Duodenal mucosa (tissue), 2 donors: ENCODE data around the gene ATG9B.

Source experiments
- H3K27ac ChIP-seq: one replicate; pipeline ENCODE4 v1.7.0; 2013; ENCODE audit warnings: low read depth, low read length
- H3K27me3 ChIP-seq, 2 donors: one replicate each; pipeline ENCODE4 v1.7.0; 2013; ENCODE audit warnings: low read length in 2 of 2, control low read depth in 1 of 2; ENCODE audit not compliant: insufficient read depth in 2 of 2, control insufficient read depth in 1 of 2
- H3K36me3 ChIP-seq, 2 donors: one replicate each; pipeline ENCODE4 v1.7.0; 2013; ENCODE audit warnings: low read length in 2 of 2, control low read depth in 1 of 2; ENCODE audit not compliant: insufficient read depth in 2 of 2, control insufficient read depth in 1 of 2
- H3K4me1 ChIP-seq, 2 donors: one replicate each; pipeline ENCODE4 v1.7.0; 2013; ENCODE audit warnings: low read length in 2 of 2, control low read depth in 1 of 2; ENCODE audit not compliant: insufficient read depth in 2 of 2, control insufficient read depth in 1 of 2
- H3K4me3 ChIP-seq, 2 donors: one replicate each; pipeline ENCODE4 v1.7.0; 2013; ENCODE audit warnings: low read length in 2 of 2, low read depth in 1 of 2
- H3K9ac ChIP-seq, 2 donors: one replicate each; pipeline ENCODE4 v1.7.0; 2013; ENCODE audit warnings: low read length in 2 of 2, low read depth in 1 of 2
- H3K9me3 ChIP-seq, 2 donors: one replicate each; pipeline ENCODE4 v1.7.0; 2013; ENCODE audit warnings: low read length in 2 of 2, control low read depth in 1 of 2; ENCODE audit not compliant: control insufficient read depth in 1 of 2

The ATG9B gene

GRCh38 chr7:150974468-150975391 is 49.6 kb downstream of the ATG9B start:
- no peaks in the 10 kb centered on the region for H3K36me3 ChIP-seq
- H3K9ac ChIP-seq = peak overlapping the region; percentile 25 to 43
- H3K4me1 ChIP-seq = peaks cover 22 to 60% of the 10 kb centered on the region in 2 donors
- no peak overlapping the region for H3K27ac ChIP-seq
- peaks cover 17 to 29% of the 10 kb centered on the region in 2 donors for H3K27me3 ChIP-seq
- H3K4me3 ChIP-seq = peak overlapping the region; percentile 68 to 71
- H3K9me3 ChIP-seq = no peaks in the 10 kb centered on the region

DNA sequence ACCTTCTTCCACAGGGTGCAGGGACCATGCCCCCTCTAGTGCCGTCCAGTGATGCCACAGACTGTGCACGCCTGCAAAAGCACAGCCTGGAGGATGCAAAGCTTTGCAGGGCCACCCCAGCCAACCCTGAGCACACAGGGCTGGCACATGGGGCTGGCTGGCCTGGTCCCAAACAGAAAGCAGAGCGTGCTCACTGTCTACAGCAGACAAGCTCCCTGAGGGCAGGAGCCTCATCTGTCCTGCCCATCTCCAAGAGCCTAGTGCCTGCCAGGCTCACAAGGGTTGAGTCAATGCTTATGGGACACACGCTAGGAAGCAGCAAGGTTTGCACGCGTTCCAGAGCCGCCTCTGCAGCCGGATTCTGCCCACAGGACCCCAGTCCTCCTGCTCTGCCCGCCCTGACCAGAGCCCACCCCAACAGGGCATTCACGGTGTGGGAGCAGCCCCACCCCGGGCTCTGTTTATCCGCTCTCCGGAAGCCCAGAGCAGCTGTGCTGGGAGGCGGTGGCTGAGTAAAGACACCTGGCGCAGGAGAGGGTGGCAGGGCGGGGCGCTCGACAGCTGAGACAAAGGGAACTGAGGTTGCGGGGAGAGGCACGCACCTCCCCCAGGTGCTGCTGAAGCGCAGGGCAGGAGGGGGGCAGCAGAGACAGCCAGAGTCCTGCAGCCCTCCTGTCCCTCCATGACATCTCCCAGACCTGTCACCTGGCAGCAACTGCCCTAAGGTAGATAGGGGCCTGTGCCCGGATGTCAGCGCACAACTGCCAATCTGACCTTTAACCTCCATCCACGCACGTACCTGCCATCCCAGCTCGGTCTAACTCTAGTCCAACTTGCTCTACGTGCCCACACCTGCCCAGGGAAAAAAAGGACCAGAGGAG is 50.5 kb downstream of the ATG9B start:
- H3K27ac ChIP-seq = no peak overlapping the region
- peak overlapping the region in 1 of 2 donors; percentile 54 for H3K4me3 ChIP-seq
- no peak overlapping the region for H3K9ac ChIP-seq
- H3K9me3 ChIP-seq = no peaks in the 10 kb centered on the region
- peaks cover 22 to 56% of the 10 kb centered on the region in 2 donors for H3K4me1 ChIP-seq
- H3K27me3 ChIP-seq = peaks cover 12 to 27% of the 10 kb centered on the region in 2 donors
- H3K36me3 ChIP-seq = no peaks in the 10 kb centered on the region

DNA sequence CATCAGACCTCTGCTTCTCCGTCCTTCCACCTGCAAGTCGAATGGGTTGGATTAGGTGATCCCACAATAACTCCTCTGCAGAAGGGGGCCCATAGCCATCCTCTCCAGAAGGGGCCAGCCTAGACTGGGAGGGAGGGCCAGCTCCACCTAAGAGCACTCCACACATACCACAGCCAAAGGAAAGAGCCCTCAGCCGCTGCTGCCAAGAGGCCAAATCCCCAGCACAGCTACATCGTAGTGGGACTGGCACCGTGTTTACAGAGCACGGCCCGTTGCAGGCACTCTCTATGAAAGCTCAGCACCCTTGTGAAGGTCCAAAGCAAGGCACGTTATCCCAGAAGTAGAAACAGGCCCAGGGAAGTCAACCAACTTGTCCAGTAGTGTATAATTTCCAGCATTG is 51.6 kb downstream of the ATG9B start:
- no peak overlapping the region for H3K4me3 ChIP-seq
- H3K36me3 ChIP-seq = no peaks in the 10 kb centered on the region
- H3K27ac ChIP-seq = no peak overlapping the region
- H3K9ac ChIP-seq = no peak overlapping the region
- peaks cover 8 to 22% of the 10 kb centered on the region in 2 donors for H3K27me3 ChIP-seq
- H3K4me1 ChIP-seq = peaks cover 22 to 50% of the 10 kb centered on the region in 2 donors
- H3K9me3 ChIP-seq = no peaks in the 10 kb centered on the region

DNA sequence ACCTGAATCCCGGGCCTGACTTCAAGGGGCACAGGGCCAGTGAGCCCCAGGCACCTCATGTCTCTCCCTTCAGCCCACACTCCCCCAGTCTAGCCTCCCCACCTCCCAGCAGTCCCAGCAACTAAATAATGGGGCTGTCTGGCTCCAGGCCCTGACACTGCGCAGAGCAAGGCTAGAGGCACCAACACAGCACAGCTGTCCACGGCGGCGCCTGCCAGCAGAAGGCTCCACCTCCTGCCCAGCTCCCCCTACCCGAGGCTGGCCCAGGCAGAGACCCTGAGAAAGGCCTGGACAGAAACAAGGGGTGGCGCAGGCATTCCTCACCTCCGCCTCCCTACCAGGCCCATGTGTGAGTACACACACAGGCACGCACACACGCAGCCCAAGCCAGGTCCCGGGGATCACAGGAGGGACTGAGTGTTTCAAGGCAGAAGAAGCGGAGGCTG is 52.2 kb downstream of the ATG9B start:
- Histone ChIP-seq H3K27ac (no peak overlapping the region), H3K4me1 (peaks cover 19 to 48% of the 10 kb centered on the region in 2 donors), H3K4me3 (no peak overlapping the region), H3K36me3 (no peaks in the 10 kb centered on the region), H3K9me3 (no peaks in the 10 kb centered on the region), H3K27me3 (peaks cover 4 to 17% of the 10 kb centered on the region in 2 donors), H3K9ac (no peak overlapping the region)

- Histone ChIP-seq H3K27ac (no peak overlapping the region), H3K9me3 (no peaks in the 10 kb centered on the region), H3K4me3 (no peak overlapping the region), H3K27me3 (peaks cover 0 to 11% of the 10 kb centered on the region in 2 donors), H3K36me3 (no peaks in the 10 kb centered on the region), H3K4me1 (peaks cover 17 to 47% of the 10 kb centered on the region in 2 donors), H3K9ac (no peak overlapping the region)
These were observed 52.9 kb downstream of the ATG9B start for GRCh38 chr7:150971242-150972022.

DNA sequence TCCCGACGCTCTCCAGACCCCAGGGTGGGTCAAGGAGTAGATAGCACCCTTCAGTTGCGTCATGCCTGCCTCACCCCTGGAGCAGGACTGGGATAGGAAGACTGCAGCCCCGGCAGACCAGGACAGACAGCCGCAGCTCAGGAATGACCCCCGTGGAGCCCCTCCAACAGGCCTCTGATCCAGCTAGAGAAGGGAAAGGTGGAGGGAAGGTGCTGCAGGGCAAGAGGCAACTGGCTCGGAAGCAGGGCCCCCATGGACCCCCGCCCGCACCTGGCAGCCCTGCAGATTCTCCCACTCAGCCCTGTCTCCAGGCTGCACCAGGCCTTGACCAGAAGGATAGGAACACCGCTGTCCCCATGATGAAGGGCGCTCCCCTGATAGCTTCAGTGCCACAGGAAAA is 53.9 kb downstream of the ATG9B start:
- Histone ChIP-seq H3K27me3 (peaks cover 0 to 2% of the 10 kb centered on the region in 2 donors), H3K27ac (no peak overlapping the region), H3K4me1 (peaks cover 10 to 37% of the 10 kb centered on the region in 2 donors), H3K4me3 (no peak overlapping the region), H3K9ac (no peak overlapping the region), H3K36me3 (no peaks in the 10 kb centered on the region), H3K9me3 (no peaks in the 10 kb centered on the region)

GRCh38 chr7:150969475-150969874 is 54.8 kb downstream of the ATG9B start:
- no peaks in the 10 kb centered on the region for H3K9me3 ChIP-seq
- H3K36me3 ChIP-seq = no peaks in the 10 kb centered on the region
- H3K27ac ChIP-seq = no peak overlapping the region
- no peak overlapping the region for H3K4me3 ChIP-seq
- no peaks in the 10 kb centered on the region for H3K27me3 ChIP-seq
- H3K4me1 ChIP-seq = peaks cover 6 to 31% of the 10 kb centered on the region in 2 donors
- H3K9ac ChIP-seq = no peak overlapping the region

DNA sequence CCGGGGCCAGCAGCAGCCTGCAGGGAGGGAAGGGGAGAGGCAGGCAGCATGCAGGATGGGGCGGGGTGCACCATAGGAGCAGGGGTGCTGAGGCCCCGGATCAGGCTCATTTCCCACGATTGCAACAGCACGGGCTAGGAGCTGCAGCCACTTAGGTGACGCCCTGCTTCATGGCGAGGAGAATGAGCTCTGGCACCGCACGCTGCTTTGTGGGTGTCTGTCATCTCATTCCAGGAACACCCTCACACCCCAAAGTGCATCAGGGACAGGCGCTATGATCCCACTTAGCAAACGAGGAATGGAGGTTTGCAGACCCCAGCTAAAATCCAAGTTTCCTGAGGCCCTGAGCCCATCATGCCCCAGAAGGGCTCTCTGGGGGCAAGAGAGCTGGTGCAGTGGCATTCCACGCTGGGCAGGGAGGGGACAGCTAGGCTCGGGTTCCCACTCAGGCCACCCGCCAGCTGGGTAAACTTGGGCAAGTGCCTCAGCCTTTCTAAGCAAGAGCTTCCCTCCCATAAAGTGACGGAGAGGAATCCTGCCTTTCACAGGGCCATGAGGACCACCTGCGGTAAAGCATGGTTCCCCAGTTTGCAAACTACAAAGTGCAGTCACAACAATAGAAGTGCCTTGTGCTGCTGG is 55.4 kb downstream of the ATG9B start:
- Histone ChIP-seq H3K4me3 (no peak overlapping the region), H3K36me3 (no peaks in the 10 kb centered on the region), H3K27me3 (no peaks in the 10 kb centered on the region), H3K27ac (no peak overlapping the region), H3K9ac (no peak overlapping the region), H3K4me1 (peaks cover 6 to 26% of the 10 kb centered on the region in 2 donors), H3K9me3 (no peaks in the 10 kb centered on the region)

GRCh38 chr7:150968056-150968733 is 56.1 kb downstream of the ATG9B start:
- Histone ChIP-seq H3K36me3 (no peaks in the 10 kb centered on the region), H3K9ac (no peak overlapping the region), H3K27ac (no peak overlapping the region), H3K9me3 (no peaks in the 10 kb centered on the region), H3K27me3 (no peaks in the 10 kb centered on the region), H3K4me3 (no peak overlapping the region), H3K4me1 (peaks cover 6 to 19% of the 10 kb centered on the region in 2 donors)
